ENCODE results near the gene CAMLG. TPM values are rescaled to one million over a fixed set of nuclear protein-coding genes. Genes with fewer than 3 reads are reported as not detected.

The CAMLG gene
- total and polyA plus RNA-seq, 2 of the 8 experiments (the other 6 are each of a cell fraction or from before 2014, with no cell fraction given) = 12.3 to 42.8 TPM

DNA sequence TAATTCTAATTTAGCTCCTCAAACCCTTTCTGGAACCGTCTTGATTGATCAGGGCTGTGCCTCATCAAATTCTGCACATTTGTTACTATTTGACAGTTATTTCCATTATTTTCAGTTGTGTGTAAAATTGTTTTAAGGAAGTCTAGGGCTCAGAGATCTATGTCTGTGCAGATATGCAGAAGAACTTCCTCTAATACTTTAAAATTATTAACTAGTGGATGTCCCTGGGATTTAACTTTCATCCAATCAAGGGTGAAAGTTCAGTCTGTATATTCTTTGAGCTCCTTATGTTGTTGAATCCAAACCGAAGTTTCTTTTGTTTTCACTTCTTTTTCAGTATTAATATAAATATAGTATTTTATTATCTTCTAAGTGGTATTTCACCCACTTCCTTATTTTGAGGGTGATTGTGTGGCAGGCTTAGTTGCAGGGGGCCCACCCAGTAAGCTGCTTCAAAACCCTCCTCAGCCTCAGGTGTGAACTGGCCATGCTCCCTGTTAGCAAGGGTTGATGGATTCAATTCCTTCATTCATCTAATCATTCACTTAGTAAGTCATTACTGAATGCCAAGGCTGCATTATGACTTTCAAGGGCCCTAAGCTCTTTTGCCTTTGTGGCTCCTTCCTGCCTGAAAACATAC is 2.1 kb upstream of the CAMLG start (continued):
- TF ChIP-seq FOSL1 (IDR thresholded peaks at IDR 0.05; ENCODE audit: insufficient read depth, low read depth, low read length) = no peak
- no peak for TF ChIP-seq SIX5 (IDR thresholded peaks at IDR 0.05; ENCODE audit: low read depth, low read length)
- no peak for TF ChIP-seq NRF1 (IDR thresholded peaks at IDR 0.05; ENCODE audit: low read depth, low read length)
- no peak for TF ChIP-seq YY1 (IDR thresholded peaks at IDR 0.05; ENCODE audit: low read depth, low read length)
- no peak for TF ChIP-seq RNF2 (IDR thresholded peaks at IDR 0.05; ENCODE audit: borderline replicate concordance, low read depth, low read length, missing control alignments, poor library complexity, severe bottlenecking)
- TF ChIP-seq KDM5A (IDR thresholded peaks at IDR 0.05; ENCODE audit: low read length) = no peak

Measured in H1 (cell line).